Activated B cell treated with CpG ODN at 0.5 μM for 24 hours (primary cell): ENCODE results near the gene HIVEP1. TPM values are rescaled to one million over a fixed set of nuclear protein-coding genes. Genes with fewer than 3 reads are reported as not detected.
A peak's percentile ranks its signal among the peaks of the same experiment; 100 is the strongest.

Experiments used
- ATAC-seq: fragments of 200-7000 bp; cut with Tn5 transposase; one replicate; pipeline ENCODE4 v1.10.0; 2021; ENCODE audit warnings: low read depth, mild to moderate bottlenecking, moderate library complexity
- CTCF ChIA-PET: fragments of 350-600 bp; sonication (Branson Sonifier 250); formaldehyde crosslinking; loops from one replicate; lab custom pipeline; 2021; ENCODE audit warnings: antibody characterized with exemption; lab: Charles Lee
- POLR2A ChIA-PET: fragments of 350-600 bp; sonication (Branson Sonifier 250); formaldehyde crosslinking; loops from one replicate; lab custom pipeline; 2021; ENCODE audit warnings: antibody characterized with exemption; lab: Charles Lee
- DNase-seq: peaks from one replicate; pipeline ENCODE4 v3.0.0; 2022
- H3K27ac Mint-ChIP-seq: one replicate; pipeline ENCODE4 v1.8.0; 2020; ENCODE audit warnings: mixed read lengths
- H3K27me3 Mint-ChIP-seq: one replicate; pipeline ENCODE4 v1.8.0; 2021; ENCODE audit warnings: mixed read lengths
- H3K36me3 Mint-ChIP-seq: one replicate; pipeline ENCODE4 v1.8.0; 2021; ENCODE audit warnings: low read depth, mixed read lengths
- H3K4me1 Mint-ChIP-seq: one replicate; pipeline ENCODE4 v1.8.0; 2021; ENCODE audit warnings: mixed read lengths
- H3K4me3 Mint-ChIP-seq: one replicate; pipeline ENCODE4 v1.8.0; 2020; ENCODE audit warnings: mild to moderate bottlenecking, mixed read lengths
- H3K9me3 Mint-ChIP-seq: one replicate; pipeline ENCODE4 v1.8.0; 2020; ENCODE audit warnings: mixed read lengths
- CTCF ChIP-seq: fragments of 200-600 bp; IDR thresholded peaks from one replicate; pipeline ENCODE4 v1.8.0; 2022; ENCODE audit warnings: antibody characterized with exemption, mild to moderate bottlenecking
- intact Hi-C: fragments of 100-400 bp; cut with micrococcal nuclease; formaldehyde crosslinking; loops from one replicate; pipeline ENCODE4 v1.15.1; 2024
- total RNA-seq: library from RNA; stranded (reverse); gene quantifications from 2 replicates; pipeline ENCODE4 v1.2.3, GENCODE V29; 2022

The HIVEP1 gene
- total RNA-seq, 1 donor from 2014 or later = 91.0 TPM

GRCh38 chr6:12048609-12049008 lies 36.5 kb downstream of the HIVEP1 start:
- Mint-ChIP-seq H3K27me3 (no peaks in the 10 kb centered on the region), H3K4me3 (peak overlapping the region; percentile 66), H3K4me1 (peaks cover 86% of the 10 kb centered on the region), H3K9me3 (no peaks in the 10 kb centered on the region), H3K36me3 (peaks cover 9% of the 10 kb centered on the region), H3K27ac (peak overlapping the region; percentile 97)
- POLR2A ChIA-PET = interaction anchor here (1.5 to 4.9 kb wide), 5 partner anchors 10 to 71 kb away, joined by 6 to 84 read pairs (median 9); partner anchors contain the start of gene HIVEP1
- DNase-seq = no peak
- intact Hi-C loops = loop anchor here (2.0 kb wide), 2 partner anchors 16 to 26 kb away; no protein-coding TSS in a partner anchor
- TF ChIP-seq CTCF = no peak
- CTCF ChIA-PET = interaction anchor here (1.9 to 3.2 kb wide), 2 partner anchors 17 to 35 kb away, joined by 8 to 9 read pairs; no protein-coding TSS in a partner anchor
- no peak for ATAC-seq

- H3K4me1 Mint-ChIP-seq = peaks cover 90% of the 10 kb centered on the region
- no peaks in the 10 kb centered on the region for H3K9me3 Mint-ChIP-seq
- POLR2A ChIA-PET = interaction anchor here (1.0 to 4.9 kb wide), 9 partner anchors 10 to 224 kb away, joined by 3 to 84 read pairs (median 6); partner anchors contain the start of gene HIVEP1
- no peaks in the 10 kb centered on the region for H3K27me3 Mint-ChIP-seq
- peaks cover 9% of the 10 kb centered on the region for H3K36me3 Mint-ChIP-seq
- ATAC-seq (peak; percentile 53), DNase-seq (peak; percentile 35)
- H3K27ac Mint-ChIP-seq = peak overlapping the region; percentile 97
- H3K4me3 Mint-ChIP-seq = peak overlapping the region; percentile 66
- CTCF ChIA-PET = interaction anchor here (3.2 kb wide), 1 partner anchor 36 kb away, joined by 9 read pairs; no protein-coding TSS in a partner anchor
- no peak for TF ChIP-seq CTCF
- intact Hi-C loops = loop anchor here (2.0 kb wide), 2 partner anchors 16 to 26 kb away; no protein-coding TSS in a partner anchor
Observed at GRCh38 chr6:12049165-12049564, 37.1 kb downstream of the HIVEP1 start.

- POLR2A ChIA-PET = interaction anchor here (0.8 to 2.8 kb wide), 9 partner anchors 9 to 227 kb away, joined by 4 to 28 read pairs (median 10); partner anchors contain the start of gene HIVEP1
- CTCF ChIA-PET = interaction anchor here (1.0 to 1.7 kb wide), 3 partner anchors 22 to 230 kb away, joined by 3 to 4 read pairs (median 3); no protein-coding TSS in a partner anchor
- intact Hi-C loops = loop anchor here (1.0 to 2.0 kb wide), 5 partner anchors 8 to 175 kb away; no protein-coding TSS in a partner anchor
- Mint-ChIP-seq H3K4me1 (peaks cover 78% of the 10 kb centered on the region), H3K36me3 (peaks cover 8% of the 10 kb centered on the region), H3K9me3 (no peaks in the 10 kb centered on the region), H3K27me3 (no peaks in the 10 kb centered on the region), H3K4me3 (peak overlapping the region; percentile 81), H3K27ac (peak overlapping the region; percentile 97)
- DNase-seq (no peak), ATAC-seq (peak; percentile 79)
- TF ChIP-seq CTCF = no peak
Observed at GRCh38 chr6:12051861-12052368, 39.8 kb downstream of the HIVEP1 start.

GRCh38 chr6:12058172-12058961 lies 46.3 kb downstream of the HIVEP1 start:
- POLR2A ChIA-PET = interaction anchor here (0.8 to 1.5 kb wide), 2 partner anchors 9 to 47 kb away, joined by 3 to 6 read pairs; no protein-coding TSS in a partner anchor
- CTCF ChIA-PET = no interaction called here
- no peak for TF ChIP-seq CTCF
- peak overlapping the region; percentile 74 for H3K27ac Mint-ChIP-seq
- no peaks in the 10 kb centered on the region for H3K9me3 Mint-ChIP-seq
- no peak for ATAC-seq
- peak overlapping the region; percentile 12 for H3K4me3 Mint-ChIP-seq
- H3K27me3 Mint-ChIP-seq = no peaks in the 10 kb centered on the region
- H3K4me1 Mint-ChIP-seq = peaks cover 64% of the 10 kb centered on the region
- intact Hi-C loops = no loop called here
- no peak for DNase-seq
- H3K36me3 Mint-ChIP-seq = peaks cover 7% of the 10 kb centered on the region
